HG02759 (cell line): ENCODE data around the gene CDKL1.
"Not testable (repeated sequence)": the region's sequence is repeated elsewhere in the genome, so short reads cannot be mapped to it uniquely, and the experiment has no call there.

ENCODE experiments used
- ATAC-seq: cut with Tn5 transposase; IDR thresholded peaks from one replicate; pipeline ENCODE4 v1.9.1; 2021; ENCODE audit warnings: mild to moderate bottlenecking, moderate library complexity; ENCODE audit not compliant: unreplicated experiment

The CDKL1 gene

GRCh38 chr14:50335989-50336824 lies 60.5 kb downstream of the CDKL1 start:
- no peak for ATAC-seq

- no peak for ATAC-seq
Measured at GRCh38 chr14:50335389-50335788, 61.3 kb downstream of the CDKL1 start.

DNA sequence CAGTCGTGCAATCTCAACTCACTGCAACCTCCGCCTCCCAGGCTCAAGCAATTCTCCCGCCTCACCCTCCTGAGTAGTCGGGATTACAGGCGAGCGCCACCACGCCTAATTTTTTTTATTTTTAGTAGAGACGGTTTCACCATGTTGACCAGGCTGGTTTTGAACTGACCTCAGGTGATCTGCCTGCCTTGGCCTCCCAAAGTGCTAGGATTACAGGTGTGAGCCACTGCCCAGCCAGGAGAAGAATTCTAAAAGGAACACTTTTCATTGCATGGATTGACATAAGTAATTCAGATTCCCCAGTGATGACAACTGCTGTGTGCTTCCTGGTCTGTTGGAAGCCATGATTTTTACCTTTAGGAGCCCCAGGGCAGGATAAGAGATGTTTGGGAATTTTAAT lies 62.5 kb downstream of the CDKL1 start:
- ATAC-seq, result no peak

DNA sequence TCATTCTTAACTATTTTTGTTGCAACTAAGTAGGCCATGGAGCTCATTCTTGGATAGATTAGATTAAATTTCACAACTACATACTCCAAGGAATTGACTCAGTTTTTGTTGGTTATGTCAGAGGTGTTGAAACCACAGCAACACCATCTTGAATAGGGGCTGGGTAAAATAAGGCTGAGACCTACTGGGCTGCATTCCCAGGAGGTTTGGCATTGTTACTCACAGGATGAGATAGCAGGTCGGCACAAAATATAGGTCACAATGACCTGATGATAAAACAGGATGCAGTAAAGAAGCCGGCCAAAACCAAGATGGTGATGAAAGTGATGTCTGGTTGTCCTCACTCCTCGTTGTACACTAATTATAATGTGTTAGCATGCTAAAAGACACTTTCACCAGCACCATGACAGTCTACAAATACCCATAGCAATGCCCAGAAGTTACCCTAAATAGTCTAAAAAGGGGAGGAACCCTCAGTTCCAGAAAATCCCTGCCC lies 63.6 kb downstream of the CDKL1 start:
- ATAC-seq, result no peak

DNA sequence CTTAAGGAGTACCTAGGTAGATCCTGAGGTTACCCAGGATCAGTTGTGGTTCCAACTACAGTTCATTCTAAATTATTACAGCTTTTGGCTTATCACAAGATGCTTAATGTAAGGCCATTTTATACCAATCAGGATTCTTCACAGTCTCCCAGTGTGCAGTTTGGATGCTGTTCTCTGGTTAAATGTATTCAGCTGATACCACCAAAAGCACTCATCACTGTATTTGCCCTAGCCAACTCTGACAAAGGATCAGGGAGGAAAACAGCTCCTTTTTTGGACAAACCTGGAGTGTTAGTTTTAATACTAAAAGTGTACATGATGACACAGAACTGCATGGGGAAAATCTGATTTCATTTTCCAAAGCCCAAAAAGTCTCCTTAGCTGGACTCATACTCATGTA lies 65.1 kb downstream of the CDKL1 start:
- no peak for ATAC-seq

DNA sequence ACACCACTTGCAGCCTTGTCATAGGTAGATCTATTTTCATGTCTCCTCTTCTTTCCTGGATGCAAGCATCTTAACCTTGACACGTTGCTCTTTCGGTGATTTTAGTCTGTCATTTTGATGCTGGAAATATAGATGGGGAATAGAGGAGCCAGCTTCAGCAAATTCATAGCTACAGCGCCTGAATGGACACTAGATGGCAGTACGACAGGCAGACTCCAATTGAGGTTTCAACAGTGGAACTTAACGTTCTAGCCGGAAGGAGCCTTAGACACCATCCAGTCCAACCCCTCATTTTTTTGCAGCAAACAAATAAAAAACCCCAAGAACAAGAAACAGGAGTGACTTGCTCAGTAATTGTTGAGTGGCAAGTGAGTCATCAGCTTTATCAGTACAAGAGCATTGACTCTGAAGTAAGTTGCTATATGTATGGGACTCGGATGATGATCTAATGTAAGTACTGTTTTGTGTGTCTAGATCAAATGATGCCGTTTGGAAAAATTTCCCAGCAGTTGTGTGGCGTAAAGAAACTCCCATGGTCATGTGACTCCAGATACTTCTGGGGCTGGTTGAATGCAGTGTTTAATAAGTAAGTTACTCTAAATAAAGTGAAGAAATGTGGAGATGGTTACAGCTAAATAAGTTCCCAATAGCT lies 75.5 kb downstream of the CDKL1 start:
- peak; percentile 92 for ATAC-seq

GRCh38 chr14:50320283-50320682 lies 76.4 kb downstream of the CDKL1 start:
- peak; percentile 36 for ATAC-seq

- ATAC-seq, result no peak
Measured at GRCh38 chr14:50319721-50320120, 77.0 kb downstream of the CDKL1 start.

DNA sequence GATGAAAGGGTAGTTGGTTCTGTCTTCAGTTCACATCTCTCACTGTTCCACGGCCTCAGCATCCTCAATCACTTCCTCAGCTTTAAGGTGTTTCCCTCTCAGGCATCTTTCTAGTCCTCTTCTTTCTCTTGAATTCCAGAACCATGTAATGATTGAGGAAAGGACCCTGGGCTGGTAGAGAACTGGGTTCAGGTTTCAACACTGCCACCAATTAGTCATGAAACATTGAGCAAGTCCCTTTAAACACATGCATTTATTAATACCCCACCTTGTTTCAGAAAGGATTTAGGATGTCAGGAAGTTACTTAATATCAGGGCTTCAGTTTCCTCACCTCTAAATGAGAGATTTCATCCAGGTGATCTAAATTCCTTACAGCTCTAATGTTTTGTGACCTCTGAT lies 77.4 kb downstream of the CDKL1 start:
- ATAC-seq, result no peak

- ATAC-seq, result no peak
Measured at GRCh38 chr14:50318031-50318626, 78.6 kb downstream of the CDKL1 start.

- ATAC-seq, result not testable (repeated sequence)
Measured at GRCh38 chr14:50314098-50314497, 82.6 kb downstream of the CDKL1 start.

DNA sequence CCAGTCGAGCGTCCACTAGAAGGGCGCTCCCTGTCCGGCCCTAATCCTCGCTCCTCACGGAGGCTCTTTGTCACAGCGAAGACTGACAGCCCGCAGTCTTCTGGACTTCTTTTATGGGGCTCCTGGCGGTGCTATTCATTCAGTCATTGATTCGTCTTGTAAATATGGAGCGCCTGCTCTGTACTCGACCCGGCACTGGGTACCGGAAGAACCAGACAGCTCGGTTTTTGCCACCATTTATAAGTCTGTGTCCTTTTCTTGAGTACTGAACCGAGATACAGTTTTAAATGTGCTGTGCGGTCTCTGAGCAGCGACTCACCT lies 84.0 kb downstream of the CDKL1 start:
- peak; percentile 19 for ATAC-seq

DNA sequence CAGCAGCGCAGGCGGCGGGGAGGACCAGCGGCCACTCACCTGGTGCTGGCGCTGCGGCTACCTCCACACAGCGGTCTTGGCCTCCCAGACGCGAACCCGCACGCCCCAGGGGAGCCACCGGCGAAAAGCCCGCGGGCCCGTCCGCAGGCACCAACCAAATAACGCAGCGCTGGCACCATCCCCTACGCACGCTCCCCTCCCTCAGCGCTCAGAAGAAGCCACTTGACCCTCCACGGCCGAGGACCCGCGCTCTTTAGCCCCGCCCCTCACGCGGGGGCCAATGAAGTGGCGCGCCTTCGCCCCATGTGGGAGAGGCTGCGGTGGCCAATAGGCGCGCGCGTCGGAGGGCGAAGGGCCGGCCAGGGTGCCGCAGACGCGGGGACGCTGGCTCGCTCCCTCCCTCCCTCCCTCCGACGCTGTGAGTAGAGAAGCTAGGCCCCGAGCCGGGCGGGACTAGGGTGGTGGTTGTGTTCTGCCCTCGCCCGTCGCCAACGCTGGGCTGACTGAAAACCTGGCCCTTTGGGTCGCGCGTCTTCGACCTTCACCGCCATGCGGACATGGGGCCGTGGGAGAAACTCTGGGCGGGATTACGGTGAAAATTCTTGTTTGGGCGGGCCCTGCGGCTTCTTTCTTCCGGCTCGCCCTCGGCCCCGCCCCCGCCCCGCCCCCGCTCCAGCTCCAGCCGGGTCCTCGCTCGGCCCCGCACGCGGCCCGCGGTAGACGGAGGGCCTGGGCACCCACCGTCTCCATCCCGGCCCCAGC lies 84.5 kb downstream of the CDKL1 start, which contains the start of the genes DMAC2L and L2HGDH:
Gene DMAC2L, plus strand, starts transcription at position 353 of the 762 bp plus-strand sequence. CDS start 9,164 bp downstream, outside the sequence.
Gene L2HGDH, minus strand, starts transcription at position 258 of the 762 bp plus-strand sequence. Its CDS starts 79 bp downstream, at position 179.
- peak; percentile 94 for ATAC-seq

GRCh38 chr14:50311337-50311971 lies 85.2 kb downstream of the CDKL1 start:
- ATAC-seq, result no peak

DNA sequence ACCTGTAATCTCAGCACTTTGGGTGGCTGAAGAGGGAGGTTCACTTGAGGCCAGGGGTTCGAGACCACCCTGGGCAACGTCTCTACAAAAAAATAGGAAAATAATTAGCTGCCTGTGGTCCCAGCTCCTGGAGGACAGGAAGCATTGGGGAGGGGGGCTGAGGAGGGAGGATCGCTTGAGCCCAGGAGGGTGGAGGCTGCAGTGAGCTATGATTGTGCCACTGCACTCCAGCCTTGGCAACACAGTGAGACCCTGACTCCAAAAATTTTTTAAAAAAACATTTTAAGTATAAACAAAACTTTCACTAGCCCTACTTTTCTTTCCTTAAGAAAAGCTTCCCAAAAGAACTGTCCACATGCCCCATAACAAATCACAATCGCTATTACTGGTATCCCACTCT lies 86.2 kb downstream of the CDKL1 start:
- ATAC-seq, result no peak

DNA sequence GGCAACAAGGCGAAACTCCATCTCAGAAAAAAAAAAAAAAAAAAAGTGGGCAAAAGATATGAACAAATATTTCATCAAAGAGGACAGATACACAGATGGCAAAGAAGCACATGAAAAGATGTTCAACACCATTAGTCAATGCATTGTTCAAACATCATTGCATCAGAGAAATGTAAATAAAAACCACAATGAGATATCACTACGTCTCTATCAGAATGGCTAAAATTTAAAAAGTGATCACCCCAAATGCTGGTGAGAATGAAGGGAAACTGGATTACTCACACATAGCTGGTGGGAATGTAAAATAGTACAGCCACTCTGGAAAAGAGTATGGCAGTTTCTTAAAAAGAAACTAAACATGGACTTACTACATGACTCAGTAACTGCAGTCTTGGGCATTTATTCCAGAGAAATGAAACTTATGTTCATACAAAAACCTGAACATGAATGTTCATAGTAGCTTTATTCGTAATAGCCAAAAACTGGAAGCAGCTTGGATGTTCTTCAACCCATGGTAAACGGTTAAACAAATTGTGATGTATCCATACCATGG lies 88.2 kb downstream of the CDKL1 start:
- no peak for ATAC-seq

DNA sequence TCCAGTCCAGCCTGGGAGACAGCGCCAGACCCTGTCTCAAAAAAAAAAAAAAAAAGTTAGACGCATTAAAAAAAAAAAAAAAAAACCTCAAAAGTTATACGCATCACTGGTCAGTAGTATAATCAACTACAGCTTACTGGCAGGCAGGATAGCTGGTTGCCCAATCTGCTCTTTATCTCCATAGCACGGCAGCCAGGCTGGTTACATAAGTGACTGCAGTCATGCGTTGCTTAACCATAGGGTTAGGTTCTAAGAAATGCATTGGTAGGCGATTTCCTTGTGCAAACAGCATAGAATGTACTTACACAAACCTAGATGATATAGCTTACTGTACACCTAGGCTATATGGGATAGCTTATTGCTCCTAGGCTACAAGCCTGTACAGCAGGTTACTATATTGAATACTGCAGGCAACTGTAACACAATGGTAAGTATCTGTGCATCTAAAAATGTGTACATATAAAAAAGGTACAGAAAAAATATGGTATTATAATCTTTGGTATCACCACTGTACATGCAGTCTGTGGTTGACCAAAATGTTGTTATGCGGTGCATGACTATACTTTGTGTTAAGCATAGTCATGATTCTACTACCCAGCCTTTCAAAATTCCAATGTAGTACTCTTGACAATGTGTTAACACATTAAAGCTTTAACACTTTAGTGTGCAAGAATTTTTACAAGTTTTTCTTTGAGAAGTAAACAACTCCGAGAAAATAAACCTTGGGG lies 92.8 kb downstream of the CDKL1 start:
- ATAC-seq, result no peak

DNA sequence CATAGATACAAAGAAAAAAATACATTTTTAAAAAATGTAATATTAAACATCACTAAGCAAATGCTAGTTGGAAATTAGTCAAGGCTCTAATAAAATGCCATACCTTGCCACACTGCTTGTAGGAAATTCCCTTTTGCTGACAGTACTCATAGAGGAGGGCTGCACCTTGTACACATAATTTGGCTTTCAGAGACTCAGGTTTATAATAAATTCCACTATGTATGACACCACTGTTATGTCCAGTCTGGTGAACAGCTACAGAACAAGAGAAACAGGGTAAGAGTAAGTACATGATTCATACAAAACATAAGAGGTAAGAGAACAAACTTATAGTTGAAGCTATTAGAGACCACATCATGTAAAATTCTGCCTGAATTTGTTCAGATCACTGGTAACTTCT lies 94.8 kb downstream of the CDKL1 start:
- no peak for ATAC-seq

DNA sequence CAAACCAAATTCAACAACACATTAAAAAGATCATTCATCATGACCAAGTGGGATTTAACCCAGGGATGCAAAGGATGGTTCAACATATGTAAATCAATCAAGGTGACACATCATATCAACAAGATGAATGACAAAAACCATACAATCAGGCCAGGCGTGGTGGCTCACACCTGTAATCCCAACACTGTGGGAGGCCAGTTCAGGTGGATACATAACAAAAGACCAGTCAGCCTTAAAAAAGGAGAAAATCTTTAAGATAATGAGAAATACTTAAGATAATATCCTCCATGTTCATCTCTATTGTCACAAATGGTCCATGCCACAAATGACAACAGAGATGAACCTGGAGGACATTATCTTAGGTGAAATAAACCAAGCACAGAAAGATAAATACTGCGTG lies 97.1 kb downstream of the CDKL1 start:
- no peak for ATAC-seq

- ATAC-seq, result no peak
Measured at GRCh38 chr14:50290306-50290705, 106.4 kb downstream of the CDKL1 start.
